Measurements from ENCODE around the gene PRR33. TPM values are rescaled to one million over a fixed set of nuclear protein-coding genes. Genes with fewer than 3 reads are reported as not detected.
"Not testable (repeated sequence)": the region's sequence is repeated elsewhere in the genome, so short reads cannot be mapped to it uniquely, and the experiment has no call there.

PRR33 gene
- total and polyA plus RNA-seq, 4 experiments from 2014 or later: 0.18 TPM; not detected in 3

GRCh38 chr11:1888347-1888753 is 3.3 kb downstream of the PRR33 start:
- no peak overlapping the region for H3K4me3 ChIP-seq (ENCODE audit: low read length in 2 of 2)
- Mint-ChIP-seq H3K27me3 (no peaks in the 10 kb centered on the region), H3K27ac (peak overlapping the region; percentile 57 to 94 (median 88)), H3K36me3 (peaks cover 4 to 13% of the 10 kb centered on the region in 2 donors), H3K9me3 (no peaks in the 10 kb centered on the region), H3K4me1 (peaks cover 19 to 39% (median 29%) of the 10 kb centered on the region in 4 donors), H3K4me3 (peak overlapping the region in 7 of 8 donors; percentile 14 to 84 (median 65))
- no peaks in the 10 kb centered on the region for H3K27me3 ChIP-seq (ENCODE audit: insufficient read depth, low read length)
- H3K4me1 ChIP-seq (ENCODE audit: insufficient read depth, low read length): peaks cover 47% of the 10 kb centered on the region
- DNase-seq: no peak
- intact Hi-C loops (cut with micrococcal nuclease): loop anchor here (10.0 kb wide), 1 partner anchor 194 kb away; the partner anchor contains the start of gene KRTAP5-6
- ChIA-PET POLR2A (ENCODE audit: partially characterized antibody) (interaction anchor here (0.6 to 5.7 kb wide), 9 partner anchors 12 to 131 kb away, joined by 3 to 116 read pairs (median 11); partner anchors contain the start of genes LSP1, MRPL23 and TNNI2), CTCF (ENCODE audit: partially characterized antibody) (interaction anchor here (1.0 to 1.2 kb wide), 2 partner anchors 35 to 55 kb away, joined by 3 to 4 read pairs; partner anchors contain the start of gene LSP1)
- no peaks in the 10 kb centered on the region for H3K9me3 ChIP-seq (ENCODE audit: control insufficient read depth in 1 of 2, low read length in 2 of 2)
- H3K36me3 ChIP-seq (ENCODE audit: insufficient read depth, low read length): peaks cover 40% of the 10 kb centered on the region
- peak overlapping the region; percentile 53 for H3K27ac ChIP-seq (ENCODE audit: low read depth, low read length)

DNA sequence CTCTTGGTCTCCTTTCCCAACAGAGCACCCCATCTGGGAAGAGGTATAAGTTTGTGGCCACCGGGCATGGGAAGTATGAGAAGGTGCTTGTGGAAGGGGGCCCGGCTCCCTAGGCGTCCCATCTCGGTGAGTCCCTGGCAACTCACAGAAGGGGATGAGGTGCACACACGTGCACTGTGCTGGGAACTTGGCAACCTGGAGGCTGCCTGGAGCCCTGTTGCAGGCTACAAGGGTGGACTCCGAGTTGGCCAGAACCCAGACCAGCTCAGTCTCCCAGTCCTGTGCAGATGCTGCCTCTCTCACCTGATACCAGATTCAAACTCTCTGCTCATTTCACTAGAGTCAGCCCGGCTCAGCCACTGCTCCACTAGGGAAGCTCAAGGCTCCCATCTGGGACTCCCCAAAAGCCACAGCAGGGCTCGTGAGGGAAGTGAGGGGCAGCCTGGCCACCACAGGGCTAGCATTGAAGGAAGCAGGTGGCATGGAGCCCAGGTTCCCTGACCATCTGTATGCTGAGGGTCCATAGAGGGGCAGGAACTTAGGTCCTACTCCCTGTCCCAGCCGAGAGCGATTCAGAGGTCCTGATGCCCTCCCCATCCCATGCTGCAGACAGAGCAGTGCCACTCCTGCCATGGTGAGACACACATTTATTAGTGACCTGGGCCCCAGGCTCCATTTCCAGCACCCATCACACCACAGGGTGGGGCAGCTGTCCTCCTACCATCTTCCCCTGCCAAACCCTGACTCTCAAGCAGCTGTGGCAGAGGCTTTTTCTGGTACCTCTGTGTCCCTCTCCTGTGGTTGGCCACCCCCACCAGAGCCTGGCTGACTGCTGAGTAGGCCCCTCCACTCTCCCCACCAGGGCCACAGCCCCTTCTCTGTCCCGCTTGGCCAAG is 4.0 kb downstream of the PRR33 start:
- CTCF ChIA-PET (ENCODE audit: partially characterized antibody): interaction anchor here (1.0 to 1.2 kb wide), 2 partner anchors 35 to 55 kb away, joined by 3 to 4 read pairs; partner anchors contain the start of gene LSP1
- peaks cover 47% of the 10 kb centered on the region for H3K4me1 ChIP-seq (ENCODE audit: insufficient read depth, low read length)
- Mint-ChIP-seq H3K9me3 (no peaks in the 10 kb centered on the region), H3K4me1 (peaks cover 18 to 36% (median 27%) of the 10 kb centered on the region in 4 donors), H3K27ac (peak overlapping the region; percentile 57 to 94 (median 88)), H3K27me3 (no peaks in the 10 kb centered on the region), H3K4me3 (peak overlapping the region in 1 of 8 donors; percentile 5), H3K36me3 (peaks cover 4 to 13% of the 10 kb centered on the region in 2 donors)
- peaks cover 46% of the 10 kb centered on the region for H3K36me3 ChIP-seq (ENCODE audit: insufficient read depth, low read length)
- no peak overlapping the region for H3K4me3 ChIP-seq (ENCODE audit: low read length in 2 of 2)
- H3K27me3 ChIP-seq (ENCODE audit: insufficient read depth, low read length): no peaks in the 10 kb centered on the region
- no peaks in the 10 kb centered on the region for H3K9me3 ChIP-seq (ENCODE audit: control insufficient read depth in 1 of 2, low read length in 2 of 2)
- H3K27ac ChIP-seq (ENCODE audit: low read depth, low read length): peak overlapping the region; percentile 53
- no peak for DNase-seq
- POLR2A ChIA-PET (ENCODE audit: partially characterized antibody): interaction anchor here (0.7 to 5.7 kb wide), 3 partner anchors 29 to 53 kb away, joined by 5 to 116 read pairs (median 63); partner anchors contain the start of gene LSP1
- intact Hi-C loops (cut with micrococcal nuclease): loop anchor here (10.0 kb wide), 1 partner anchor 193 kb away; the partner anchor contains the start of gene KRTAP5-6

DNA sequence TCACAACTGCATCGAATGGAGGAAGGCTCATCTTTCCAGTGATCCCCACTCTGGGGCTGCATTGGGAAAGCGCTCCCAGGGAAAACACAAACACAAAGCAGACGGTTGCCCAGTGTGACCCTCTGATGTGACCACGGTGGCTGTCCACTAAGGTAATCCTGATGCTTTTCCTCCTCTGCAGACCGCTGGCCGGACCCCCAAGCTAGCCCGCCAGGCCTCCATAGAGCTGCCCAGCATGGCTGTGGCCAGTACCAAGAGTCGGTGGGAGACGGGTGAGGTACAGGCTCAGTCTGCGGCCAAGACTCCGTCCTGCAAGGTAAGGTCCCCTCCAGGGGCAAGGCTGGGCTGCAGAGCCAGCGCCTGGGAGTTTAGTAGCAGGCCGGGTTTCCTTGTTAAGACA is 5.1 kb downstream of the PRR33 start:
- H3K4me3 ChIP-seq (ENCODE audit: low read length in 2 of 2); H3K27ac ChIP-seq (ENCODE audit: low read depth, low read length); H3K9me3 Mint-ChIP-seq; H3K9me3 ChIP-seq (ENCODE audit: control insufficient read depth in 1 of 2, low read length in 2 of 2); H3K27me3 ChIP-seq (ENCODE audit: insufficient read depth, low read length); CTCF ChIA-PET (ENCODE audit: partially characterized antibody); DNase-seq; H3K27me3 Mint-ChIP-seq; POLR2A ChIA-PET (ENCODE audit: partially characterized antibody); H3K4me3 Mint-ChIP-seq: not testable (repeated sequence)
- H3K27ac Mint-ChIP-seq: peak overlapping the region in 1 of 7 donors; percentile 60
- Histone ChIP-seq H3K4me1 (ENCODE audit: insufficient read depth, low read length) (peaks cover 55% of the 10 kb centered on the region), H3K36me3 (ENCODE audit: insufficient read depth, low read length) (peaks cover 46% of the 10 kb centered on the region)
- intact Hi-C loops (cut with micrococcal nuclease): loop anchor here (10.0 kb wide), 1 partner anchor 192 kb away; the partner anchor contains the start of gene KRTAP5-6
- peaks cover 15 to 30% (median 23%) of the 10 kb centered on the region in 4 donors for H3K4me1 Mint-ChIP-seq
- peaks cover 4 to 17% of the 10 kb centered on the region in 2 donors for H3K36me3 Mint-ChIP-seq

GRCh38 chr11:1884303-1884700 is 7.4 kb downstream of the PRR33 start:
- ChIA-PET POLR2A (ENCODE audit: partially characterized antibody) (interaction anchor here (12.3 kb wide), 1 partner anchor 33 kb away, joined by 189 read pairs; the partner anchor contains the start of gene LSP1), CTCF (ENCODE audit: partially characterized antibody) (interaction anchor here (0.9 to 4.2 kb wide), 2 partner anchors 32 kb away, joined by 3 to 46 read pairs; partner anchors contain the start of gene LSP1)
- H3K9me3 ChIP-seq (ENCODE audit: control insufficient read depth in 1 of 2, low read length in 2 of 2): no peaks in the 10 kb centered on the region
- Mint-ChIP-seq H3K4me1 (peaks cover 16 to 31% (median 22%) of the 10 kb centered on the region in 4 donors), H3K27me3 (no peaks in the 10 kb centered on the region), H3K4me3 (no peak overlapping the region), H3K9me3 (no peaks in the 10 kb centered on the region), H3K27ac (no peak overlapping the region), H3K36me3 (peaks cover 4 to 26% of the 10 kb centered on the region in 2 donors)
- H3K4me3 ChIP-seq (ENCODE audit: low read length in 2 of 2): no peak overlapping the region
- H3K4me1 ChIP-seq (ENCODE audit: insufficient read depth, low read length): peaks cover 39% of the 10 kb centered on the region
- no peak for DNase-seq
- no peaks in the 10 kb centered on the region for H3K27me3 ChIP-seq (ENCODE audit: insufficient read depth, low read length)
- intact Hi-C loops (cut with micrococcal nuclease): loop anchor here (5.0 to 10.0 kb wide), 2 partner anchors 33 to 190 kb away; partner anchors contain the start of genes KRTAP5-6 and TNNT3
- H3K27ac ChIP-seq (ENCODE audit: low read depth, low read length): no peak overlapping the region
- H3K36me3 ChIP-seq (ENCODE audit: insufficient read depth, low read length): peaks cover 46% of the 10 kb centered on the region

DNA sequence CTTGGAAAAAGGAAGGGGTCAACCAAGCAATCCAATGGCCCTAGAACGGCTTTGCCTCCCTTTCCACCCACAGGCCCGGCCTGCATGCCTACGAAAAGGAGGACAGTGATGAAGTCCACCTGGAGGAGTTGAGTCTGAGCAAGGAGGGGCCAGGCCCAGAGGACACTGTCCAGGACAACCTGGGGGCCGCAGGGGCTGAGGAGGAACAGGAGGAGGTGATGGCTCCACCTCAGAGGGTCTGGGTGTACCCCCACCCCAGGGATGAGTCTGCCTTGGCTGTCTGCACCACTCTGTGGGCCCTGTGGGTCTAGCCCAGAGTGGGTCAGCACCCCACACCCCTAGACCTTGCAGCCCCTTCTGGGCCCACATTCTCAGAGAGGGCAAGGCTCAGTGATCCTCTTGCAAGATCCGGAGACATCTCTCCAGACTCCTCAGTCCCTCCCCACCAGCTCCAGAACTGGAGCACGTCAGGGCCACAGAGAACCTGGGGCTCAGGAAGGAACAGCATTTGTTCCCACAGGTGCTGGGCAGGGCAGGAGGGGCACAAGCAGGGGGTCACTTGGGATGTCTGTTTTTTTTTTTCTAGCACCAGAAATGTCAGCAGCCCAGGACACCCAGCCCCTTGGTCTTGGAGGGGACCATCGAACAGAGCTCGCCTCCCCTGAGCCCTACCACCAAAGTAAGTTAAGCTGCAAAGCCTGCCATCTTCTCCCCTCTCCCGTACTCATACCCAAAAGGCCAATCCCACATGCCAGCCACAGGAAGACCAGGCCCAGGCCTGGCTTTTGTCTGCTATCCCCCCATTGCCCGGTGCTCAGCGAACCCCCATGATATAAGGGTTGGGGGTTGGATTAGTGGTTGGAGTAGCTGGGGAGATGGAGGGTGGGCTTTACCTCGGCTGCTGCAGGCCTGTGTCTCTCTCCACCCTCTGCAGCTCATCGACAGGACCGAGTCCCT is 8.1 kb downstream of the PRR33 start:
- H3K4me3 ChIP-seq (ENCODE audit: low read length in 2 of 2): no peak overlapping the region
- Mint-ChIP-seq H3K27me3 (no peaks in the 10 kb centered on the region), H3K4me3 (no peak overlapping the region), H3K36me3 (peaks cover 4 to 22% of the 10 kb centered on the region in 2 donors), H3K27ac (no peak overlapping the region), H3K4me1 (peaks cover 11 to 25% (median 16%) of the 10 kb centered on the region in 4 donors), H3K9me3 (no peaks in the 10 kb centered on the region)
- peaks cover 46% of the 10 kb centered on the region for H3K36me3 ChIP-seq (ENCODE audit: insufficient read depth, low read length)
- ChIA-PET POLR2A (ENCODE audit: partially characterized antibody) (interaction anchor here (2.2 to 12.3 kb wide), 3 partner anchors 32 to 38 kb away, joined by 5 to 189 read pairs (median 10); partner anchors contain the start of gene LSP1), CTCF (ENCODE audit: partially characterized antibody) (interaction anchor here (0.9 to 4.2 kb wide), 8 partner anchors 12 to 112 kb away, joined by 3 to 46 read pairs (median 6); partner anchors contain the start of gene LSP1)
- no peaks in the 10 kb centered on the region for H3K27me3 ChIP-seq (ENCODE audit: insufficient read depth, low read length)
- peak in 1 of 5 donors; percentile 20 for DNase-seq
- peaks cover 33% of the 10 kb centered on the region for H3K4me1 ChIP-seq (ENCODE audit: insufficient read depth, low read length)
- intact Hi-C loops (cut with micrococcal nuclease): loop anchor here (5.0 to 10.0 kb wide), 2 partner anchors 34 to 189 kb away; partner anchors contain the start of genes KRTAP5-6 and TNNT3
- H3K27ac ChIP-seq (ENCODE audit: low read depth, low read length): no peak overlapping the region
- H3K9me3 ChIP-seq (ENCODE audit: control insufficient read depth in 1 of 2, low read length in 2 of 2): no peaks in the 10 kb centered on the region

Data from CD4-positive, alpha-beta memory T cell (primary cell).